GM12801 (cell line): ENCODE results near the gene CTSL.

Experiments used
- CTCF ChIP-seq: IDR thresholded peaks from one replicate; pipeline ENCODE4 v1.5.1; 2011; ENCODE audit warnings: control low read depth; ENCODE audit not compliant: insufficient read length; ENCODE audit errors: extremely low read depth

Gene CTSL

GRCh38 chr9:87725900-87726709 is at the start of gene CTSL:
TSS of gene CTSL (plus strand) at chr9:87726119. CDS start at chr9:87727604, 1,485 bp downstream.
- TF ChIP-seq CTCF, result no peak

GRCh38 chr9:87676976-87677775 is 48.7 kb upstream of the CTSL start:
- no peak for TF ChIP-seq CTCF

- no peak for TF ChIP-seq CTCF
Measured at GRCh38 chr9:87677776-87678587, 47.9 kb upstream of the CTSL start.

GRCh38 chr9:87678650-87679355 is 47.1 kb upstream of the CTSL start:
- peak; percentile 51 for TF ChIP-seq CTCF

GRCh38 chr9:87681271-87682061 is 44.5 kb upstream of the CTSL start:
- no peak for TF ChIP-seq CTCF

- TF ChIP-seq CTCF, result no peak
Measured at GRCh38 chr9:87682085-87682484, 43.8 kb upstream of the CTSL start.
